GM23338 (cell line): ENCODE data around the gene RAB3IL1. TPM values are rescaled to one million over a fixed set of nuclear protein-coding genes. Genes with fewer than 3 reads are reported as not detected.

Experiments used
- ATAC-seq: fragments of 200-7000 bp; cut with Tn5 transposase; 3 replicates; pipeline ENCODE4 v1.9.1; 2020
- DNase-seq: peaks from one replicate; pipeline ENCODE4 v3.0.0-alpha.2; 2015; ENCODE audit warnings: low spot score
- H2AFZ ChIP-seq: fragments of 200-600 bp; sonication (generic); 2 replicates; pipeline ENCODE4 v1.8.0; 2016; ENCODE audit warnings: antibody characterized with exemption, mild to moderate bottlenecking, moderate library complexity
- H3F3A ChIP-seq: fragments of 200-600 bp; sonication (generic); replicated peaks from 2 replicates; pipeline ENCODE4 v1.8.0; 2017; ENCODE audit warnings: antibody characterized with exemption, mixed run types, low read depth
- H3K27ac ChIP-seq: fragments of 200-600 bp; sonication (generic); 2 replicates; pipeline ENCODE4 v1.6.1; 2016; ENCODE audit warnings: low read depth
- H3K27me3 ChIP-seq: fragments of 200-600 bp; sonication (generic); 2 replicates; pipeline ENCODE4 v1.8.0; 2016; ENCODE audit warnings: mild to moderate bottlenecking, mixed run types, moderate library complexity; ENCODE audit not compliant: insufficient read depth
- H3K36me3 ChIP-seq: fragments of 200-600 bp; sonication (generic); 2 replicates; pipeline ENCODE4 v1.8.0; 2016; ENCODE audit warnings: mild to moderate bottlenecking; ENCODE audit not compliant: insufficient read depth
- H3K4me1 ChIP-seq: fragments of 200-600 bp; sonication (generic); 2 replicates; pipeline ENCODE4 v1.8.0; 2016; ENCODE audit warnings: mild to moderate bottlenecking, moderate library complexity; ENCODE audit not compliant: insufficient read depth
- H3K4me2 ChIP-seq: fragments of 200-600 bp; sonication (generic); 2 replicates; pipeline ENCODE4 v1.7.1; 2017; ENCODE audit warnings: mixed run types
- H3K4me3 ChIP-seq: fragments of 200-600 bp; sonication (generic); 2 replicates; pipeline ENCODE4 v1.6.1; 2016; ENCODE audit warnings: mixed run types
- H3K79me2 ChIP-seq: fragments of 200-600 bp; sonication (generic); replicated peaks from 2 replicates; pipeline ENCODE4 v1.8.0; 2017; ENCODE audit warnings: mild to moderate bottlenecking; ENCODE audit not compliant: insufficient read depth
- H3K9me2 ChIP-seq: fragments of 200-600 bp; sonication (generic); 2 replicates; pipeline ENCODE4 v1.8.0; 2017; ENCODE audit not compliant: insufficient read depth
- H4K20me1 ChIP-seq: fragments of 200-600 bp; sonication (generic); replicated peaks from 2 replicates; pipeline ENCODE4 v1.8.0; 2017; ENCODE audit warnings: mild to moderate bottlenecking; ENCODE audit not compliant: insufficient read depth
- H3K27ac Mint-ChIP-seq: 2 replicates; pipeline ENCODE4 v1.8.0; 2020; ENCODE audit warnings: inconsistent platforms, mild to moderate bottlenecking, moderate library complexity, mixed read lengths
- H3K27me3 Mint-ChIP-seq: 3 replicates; pipeline ENCODE4 v1.8.0; 2022; ENCODE audit warnings: low read depth, mild to moderate bottlenecking, moderate library complexity, mixed read lengths, inconsistent platforms; ENCODE audit not compliant: insufficient read depth, poor library complexity
- H3K36me3 Mint-ChIP-seq: 3 replicates; pipeline ENCODE4 v1.8.0; 2021; ENCODE audit warnings: low read depth, mild to moderate bottlenecking, inconsistent platforms, moderate library complexity, mixed read lengths
- H3K4me1 Mint-ChIP-seq: 3 replicates; pipeline ENCODE4 v1.8.0; 2020; ENCODE audit warnings: mild to moderate bottlenecking, inconsistent platforms, mixed read lengths
- H3K4me3 Mint-ChIP-seq: 3 replicates; pipeline ENCODE4 v1.8.0; 2021; ENCODE audit warnings: moderate library complexity, mild to moderate bottlenecking, inconsistent platforms, mixed read lengths
- H3K9me3 Mint-ChIP-seq: 3 replicates; pipeline ENCODE4 v1.8.0; 2020; ENCODE audit warnings: moderate library complexity, mild to moderate bottlenecking, inconsistent platforms, mixed read lengths
- CREB1 ChIP-seq: fragments of 250-450 bp; sonication (Bioruptor Pico); IDR thresholded peaks from 2 replicates; pipeline ENCODE4 v1.5.0; 2020; ENCODE audit warnings: low read depth, mild to moderate bottlenecking, moderate library complexity
- ETS1 ChIP-seq: IDR thresholded peaks from 2 replicates; pipeline ENCODE4 v1.6.1; 2016; ENCODE audit warnings: antibody characterized with exemption
- EZH2 ChIP-seq: fragments of 200-600 bp; sonication (generic); IDR thresholded peaks from one replicate; pipeline ENCODE4 v1.8.0; 2017; ENCODE audit warnings: antibody characterized with exemption, mild to moderate bottlenecking, low read depth; ENCODE audit not compliant: unreplicated experiment
- EZH2phosphoT487 ChIP-seq: fragments of 200-600 bp; sonication (generic); IDR thresholded peaks from one replicate; pipeline ENCODE4 v1.8.1; 2018; ENCODE audit warnings: antibody characterized with exemption; ENCODE audit not compliant: unreplicated experiment
- JUNB ChIP-seq: IDR thresholded peaks from one replicate; pipeline ENCODE4 v1.6.1; 2016; ENCODE audit warnings: antibody characterized with exemption; ENCODE audit not compliant: unreplicated experiment
- NANOG ChIP-seq: IDR thresholded peaks from 2 replicates; pipeline ENCODE4 v1.6.1; 2016; ENCODE audit warnings: antibody characterized with exemption, borderline replicate concordance
- POLR2AphosphoS5 ChIP-seq: IDR thresholded peaks from 2 replicates; pipeline ENCODE4 v1.6.1; 2016; ENCODE audit warnings: antibody characterized with exemption, low read depth
- REST ChIP-seq: IDR thresholded peaks from one replicate; pipeline ENCODE4 v1.6.1; 2018; ENCODE audit warnings: antibody characterized with exemption; ENCODE audit not compliant: unreplicated experiment
- STAT1 ChIP-seq: IDR thresholded peaks from one replicate; pipeline ENCODE4 v1.6.1; 2016; ENCODE audit warnings: antibody characterized with exemption; ENCODE audit not compliant: unreplicated experiment
- ZNF114 ChIP-seq: fragments of 250-450 bp; sonication (Bioruptor Pico); IDR thresholded peaks from 2 replicates; pipeline ENCODE4 v1.5.0; 2020; ENCODE audit warnings: mild to moderate bottlenecking, moderate library complexity
- ZNF331 ChIP-seq: fragments of 250-450 bp; sonication (Bioruptor Pico); IDR thresholded peaks from 2 replicates; pipeline ENCODE4 v1.5.0; 2020; ENCODE audit warnings: low read depth, mild to moderate bottlenecking, moderate library complexity
- polyA plus RNA-seq: library from polyadenylated mRNA; unstranded; fragments of >200 nt; fragmentation: Nextera tagmentation; extraction: Ambion mirVana; gene quantifications from 2 replicates; pipeline ENCODE4 v1.2.1, GENCODE V29; 2016
- total RNA-seq: library from RNA; depleted of rRNA; stranded (reverse); fragments of >200 nt; shearing (Covaris generic); gene quantifications from 2 replicates; pipeline ENCODE4 v1.2.3, GENCODE V29; 2014
- TF ChIP-seq, protein P1 (sequence below), 2 experiments: fragments of 200-600 bp in 1 of 2; sonication (generic) in 1 of 2; conservative IDR thresholded peaks; 2 replicates each; pipeline versions ENCODE4 v1.5.1 to v1.6.1; 2016 to 2017; ENCODE audit warnings: antibody characterized with exemption in 2 of 2, low read depth in 2 of 2, mild to moderate bottlenecking in 2 of 2, moderate library complexity in 1 of 2
- TF ChIP-seq, protein P2 (sequence below): fragments of 250-450 bp; sonication (Bioruptor Pico); IDR thresholded peaks from 2 replicates; pipeline ENCODE4 v1.5.0; 2020; ENCODE audit warnings: mild to moderate bottlenecking, moderate library complexity

The RAB3IL1 gene
- total and polyA plus RNA-seq, 2 experiments from 2014 or later, result 2.7 to 3.4 TPM

DNA sequence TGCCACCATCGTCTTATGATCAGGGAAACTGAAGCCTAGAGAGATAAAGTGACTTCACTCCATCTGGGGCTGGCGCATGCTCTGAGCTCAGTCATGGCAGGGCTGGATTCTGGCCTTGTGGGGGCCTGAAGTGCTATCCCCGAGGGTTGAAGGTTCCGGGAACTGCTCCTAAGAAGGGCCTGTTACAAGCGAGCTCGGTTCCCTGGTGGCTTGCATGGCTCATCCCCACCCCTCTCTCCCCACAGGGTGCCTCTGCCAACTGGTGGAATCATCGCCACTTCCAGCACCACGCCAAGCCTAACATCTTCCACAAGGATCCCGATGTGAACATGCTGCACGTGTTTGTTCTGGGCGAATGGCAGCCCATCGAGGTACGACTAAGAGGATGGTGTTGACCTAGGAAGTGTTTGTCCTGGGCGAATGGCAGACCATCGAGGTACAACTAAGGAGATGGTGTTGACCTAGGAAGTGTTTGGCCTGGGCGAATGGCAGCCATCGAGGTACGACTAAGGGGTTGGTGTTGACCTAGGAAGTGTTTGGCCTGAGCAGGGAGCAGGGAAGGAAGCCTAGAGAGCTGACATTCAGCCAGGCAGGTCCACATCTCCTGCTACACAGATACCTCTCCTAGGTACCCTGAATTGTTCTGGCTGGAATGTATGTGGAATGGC, 69.3 kb downstream of the RAB3IL1 start:
- Histone ChIP-seq H3K79me2 (peaks cover 19% of the 10 kb centered on the region), H3K4me2 (no peak overlapping the region), H3K27ac (no peak overlapping the region), H3K9me2 (no peaks in the 10 kb centered on the region), H3K4me3 (no peak overlapping the region), H4K20me1 (peaks cover 26% of the 10 kb centered on the region), H3K27me3 (no peaks in the 10 kb centered on the region), H3K4me1 (no peaks in the 10 kb centered on the region), H2AFZ (no peak overlapping the region), H3K36me3 (peaks cover 72% of the 10 kb centered on the region), H3F3A (peaks cover 23% of the 10 kb centered on the region; the same call in 1 of the 2 replicates)
- no peak for DNase-seq
- Mint-ChIP-seq H3K36me3 (peaks cover 96% of the 10 kb centered on the region), H3K9me3 (no peaks in the 10 kb centered on the region), H3K27me3 (peaks cover 11% of the 10 kb centered on the region), H3K4me3 (no peak overlapping the region), H3K27ac (peak overlapping the region; percentile 12; the same call in 1 of the 2 replicates), H3K4me1 (peaks cover 2% of the 10 kb centered on the region; the same call in 2 of the 3 replicates)
- no peak for TF ChIP-seq ZNF114 (CRISPR knock-in tag)
- TF ChIP-seq, protein P1, sequence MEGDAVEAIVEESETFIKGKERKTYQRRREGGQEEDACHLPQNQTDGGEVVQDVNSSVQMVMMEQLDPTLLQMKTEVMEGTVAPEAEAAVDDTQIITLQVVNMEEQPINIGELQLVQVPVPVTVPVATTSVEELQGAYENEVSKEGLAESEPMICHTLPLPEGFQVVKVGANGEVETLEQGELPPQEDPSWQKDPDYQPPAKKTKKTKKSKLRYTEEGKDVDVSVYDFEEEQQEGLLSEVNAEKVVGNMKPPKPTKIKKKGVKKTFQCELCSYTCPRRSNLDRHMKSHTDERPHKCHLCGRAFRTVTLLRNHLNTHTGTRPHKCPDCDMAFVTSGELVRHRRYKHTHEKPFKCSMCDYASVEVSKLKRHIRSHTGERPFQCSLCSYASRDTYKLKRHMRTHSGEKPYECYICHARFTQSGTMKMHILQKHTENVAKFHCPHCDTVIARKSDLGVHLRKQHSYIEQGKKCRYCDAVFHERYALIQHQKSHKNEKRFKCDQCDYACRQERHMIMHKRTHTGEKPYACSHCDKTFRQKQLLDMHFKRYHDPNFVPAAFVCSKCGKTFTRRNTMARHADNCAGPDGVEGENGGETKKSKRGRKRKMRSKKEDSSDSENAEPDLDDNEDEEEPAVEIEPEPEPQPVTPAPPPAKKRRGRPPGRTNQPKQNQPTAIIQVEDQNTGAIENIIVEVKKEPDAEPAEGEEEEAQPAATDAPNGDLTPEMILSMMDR (conservative IDR thresholded peaks at IDR 0.05; ENCODE audit: low read depth in 2 of 2), result no peak
- TF ChIP-seq CREB1 (CRISPR knock-in tag), result no peak
- TF ChIP-seq, protein P2, sequence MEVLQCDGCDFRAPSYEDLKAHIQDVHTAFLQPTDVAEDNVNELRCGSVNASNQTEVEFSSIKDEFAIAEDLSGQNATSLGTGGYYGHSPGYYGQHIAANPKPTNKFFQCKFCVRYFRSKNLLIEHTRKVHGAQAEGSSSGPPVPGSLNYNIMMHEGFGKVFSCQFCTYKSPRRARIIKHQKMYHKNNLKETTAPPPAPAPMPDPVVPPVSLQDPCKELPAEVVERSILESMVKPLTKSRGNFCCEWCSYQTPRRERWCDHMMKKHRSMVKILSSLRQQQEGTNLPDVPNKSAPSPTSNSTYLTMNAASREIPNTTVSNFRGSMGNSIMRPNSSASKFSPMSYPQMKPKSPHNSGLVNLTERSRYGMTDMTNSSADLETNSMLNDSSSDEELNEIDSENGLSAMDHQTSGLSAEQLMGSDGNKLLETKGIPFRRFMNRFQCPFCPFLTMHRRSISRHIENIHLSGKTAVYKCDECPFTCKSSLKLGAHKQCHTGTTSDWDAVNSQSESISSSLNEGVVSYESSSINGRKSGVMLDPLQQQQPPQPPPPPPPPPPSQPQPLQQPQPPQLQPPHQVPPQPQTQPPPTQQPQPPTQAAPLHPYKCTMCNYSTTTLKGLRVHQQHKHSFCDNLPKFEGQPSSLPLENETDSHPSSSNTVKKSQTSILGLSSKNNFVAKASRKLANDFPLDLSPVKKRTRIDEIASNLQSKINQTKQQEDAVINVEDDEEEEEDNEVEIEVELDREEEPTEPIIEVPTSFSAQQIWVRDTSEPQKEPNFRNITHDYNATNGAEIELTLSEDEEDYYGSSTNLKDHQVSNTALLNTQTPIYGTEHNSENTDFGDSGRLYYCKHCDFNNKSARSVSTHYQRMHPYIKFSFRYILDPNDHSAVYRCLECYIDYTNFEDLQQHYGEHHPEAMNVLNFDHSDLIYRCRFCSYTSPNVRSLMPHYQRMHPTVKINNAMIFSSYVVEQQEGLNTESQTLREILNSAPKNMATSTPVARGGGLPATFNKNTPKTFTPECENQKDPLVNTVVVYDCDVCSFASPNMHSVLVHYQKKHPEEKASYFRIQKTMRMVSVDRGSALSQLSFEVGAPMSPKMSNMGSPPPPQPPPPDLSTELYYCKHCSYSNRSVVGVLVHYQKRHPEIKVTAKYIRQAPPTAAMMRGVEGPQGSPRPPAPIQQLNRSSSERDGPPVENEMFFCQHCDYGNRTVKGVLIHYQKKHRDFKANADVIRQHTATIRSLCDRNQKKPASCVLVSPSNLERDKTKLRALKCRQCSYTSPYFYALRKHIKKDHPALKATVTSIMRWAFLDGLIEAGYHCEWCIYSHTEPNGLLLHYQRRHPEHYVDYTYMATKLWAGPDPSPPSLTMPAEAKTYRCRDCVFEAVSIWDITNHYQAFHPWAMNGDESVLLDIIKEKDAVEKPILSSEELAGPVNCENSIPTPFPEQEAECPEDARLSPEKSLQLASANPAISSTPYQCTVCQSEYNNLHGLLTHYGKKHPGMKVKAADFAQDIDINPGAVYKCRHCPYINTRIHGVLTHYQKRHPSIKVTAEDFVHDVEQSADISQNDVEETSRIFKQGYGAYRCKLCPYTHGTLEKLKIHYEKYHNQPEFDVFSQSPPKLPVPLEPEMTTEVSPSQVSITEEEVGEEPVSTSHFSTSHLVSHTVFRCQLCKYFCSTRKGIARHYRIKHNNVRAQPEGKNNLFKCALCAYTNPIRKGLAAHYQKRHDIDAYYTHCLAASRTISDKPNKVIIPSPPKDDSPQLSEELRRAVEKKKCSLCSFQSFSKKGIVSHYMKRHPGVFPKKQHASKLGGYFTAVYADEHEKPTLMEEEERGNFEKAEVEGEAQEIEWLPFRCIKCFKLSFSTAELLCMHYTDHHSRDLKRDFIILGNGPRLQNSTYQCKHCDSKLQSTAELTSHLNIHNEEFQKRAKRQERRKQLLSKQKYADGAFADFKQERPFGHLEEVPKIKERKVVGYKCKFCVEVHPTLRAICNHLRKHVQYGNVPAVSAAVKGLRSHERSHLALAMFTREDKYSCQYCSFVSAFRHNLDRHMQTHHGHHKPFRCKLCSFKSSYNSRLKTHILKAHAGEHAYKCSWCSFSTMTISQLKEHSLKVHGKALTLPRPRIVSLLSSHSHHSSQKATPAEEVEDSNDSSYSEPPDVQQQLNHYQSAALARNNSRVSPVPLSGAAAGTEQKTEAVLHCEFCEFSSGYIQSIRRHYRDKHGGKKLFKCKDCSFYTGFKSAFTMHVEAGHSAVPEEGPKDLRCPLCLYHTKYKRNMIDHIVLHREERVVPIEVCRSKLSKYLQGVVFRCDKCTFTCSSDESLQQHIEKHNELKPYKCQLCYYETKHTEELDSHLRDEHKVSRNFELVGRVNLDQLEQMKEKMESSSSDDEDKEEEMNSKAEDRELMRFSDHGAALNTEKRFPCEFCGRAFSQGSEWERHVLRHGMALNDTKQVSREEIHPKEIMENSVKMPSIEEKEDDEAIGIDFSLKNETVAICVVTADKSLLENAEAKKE (CRISPR knock-in tag), result no peak
- TF ChIP-seq POLR2AphosphoS5, result no peak
- TF ChIP-seq JUNB, result no peak
- no peak for TF ChIP-seq ZNF331 (CRISPR knock-in tag)
- no peak for TF ChIP-seq STAT1
- TF ChIP-seq REST, result no peak
- no peak for TF ChIP-seq NANOG
- no peak for TF ChIP-seq ETS1
- TF ChIP-seq EZH2phosphoT487, result no peak
- no peak for TF ChIP-seq EZH2
- no peak for ATAC-seq
